K562 (cell line): Measurements from ENCODE around the gene CDK5R2. TPM values are rescaled to one million over a fixed set of nuclear protein-coding genes. Genes with fewer than 3 reads are reported as not detected.

ENCODE experiments used
- ARID1B ChIP-seq: fragments of 450-650 bp; IDR thresholded peaks from 2 replicates; pipeline ENCODE4 v1.6.1; 2016; ENCODE audit warnings: antibody characterized with exemption, mild to moderate bottlenecking, inconsistent platforms
- ATF7 ChIP-seq: fragments of 450-650 bp; IDR thresholded peaks from 2 replicates; pipeline ENCODE4 v1.7.1; 2014; ENCODE audit warnings: mild to moderate bottlenecking, moderate library complexity
- CBFB ChIP-seq: sonication (generic); formaldehyde crosslinking; IDR thresholded peaks from 2 replicates; pipeline ENCODE4 v1.4.0; 2020; ENCODE audit warnings: mild to moderate bottlenecking, missing genetic modification reagents
- CHD2 ChIP-seq: IDR thresholded peaks from 2 replicates; pipeline ENCODE4 v1.6.1; 2011; ENCODE audit warnings: low read depth, low read length
- CTBP1 ChIP-seq: fragments of 450-650 bp; IDR thresholded peaks from 2 replicates; pipeline ENCODE4 v1.6.1; 2016; ENCODE audit warnings: borderline replicate concordance
- DMBX1 ChIP-seq: fragments of 250-450 bp; sonication (Bioruptor Pico); IDR thresholded peaks from 2 replicates; pipeline ENCODE4 v1.8.0; 2022; ENCODE audit warnings: inconsistent platforms, mild to moderate bottlenecking, moderate library complexity, borderline replicate concordance
- E2F6 ChIP-seq, 2 experiments: IDR thresholded peaks; 2 replicates each; pipeline ENCODE4 v1.6.1; 2011; ENCODE audit warnings: borderline replicate concordance in 1 of 2, control low read depth in 1 of 2, low read depth in 1 of 2, low read length in 1 of 2, mild to moderate bottlenecking in 1 of 2, mixed read lengths in 1 of 2, moderate library complexity in 1 of 2; ENCODE audit not compliant: insufficient read depth in 1 of 2, insufficient read length in 1 of 2, poor library complexity in 1 of 2, severe bottlenecking in 1 of 2; ENCODE audit errors: extremely low read depth in 1 of 2
- ETV6 ChIP-seq, 3 experiments: fragments of 150-350 bp in 1 of 3; sonication (generic) in 1 of 3; formaldehyde crosslinking in 1 of 3; IDR thresholded peaks; 2 replicates each; pipeline versions ENCODE4 v1.6.1 to v1.8.0; 2014 to 2022; ENCODE audit warnings: borderline replicate concordance in 2 of 3, low read depth in 2 of 3, antibody characterized with exemption in 1 of 3, low read length in 1 of 3, mild to moderate bottlenecking in 1 of 3, missing genetic modification reagents in 1 of 3
- FIP1L1 ChIP-seq: fragments of 200-400 bp; formaldehyde crosslinking; IDR thresholded peaks from 2 replicates; pipeline ENCODE4 v1.6.1; 2018; ENCODE audit warnings: mild to moderate bottlenecking, low read depth, low read length; ENCODE audit not compliant: poor library complexity, severe bottlenecking
- GABPA ChIP-seq: fragments of 200-800 bp; sonication (Bioruptor generic); conservative IDR thresholded peaks from 2 replicates; pipeline ENCODE4 v1.6.1; 2016; ENCODE audit warnings: low read depth, missing genetic modification characterization, missing compliant biosample characterization
- HMBOX1 ChIP-seq: sonication (generic); IDR thresholded peaks from 2 replicates; pipeline ENCODE4 v1.6.1; 2016
- MAX ChIP-seq: sonication (generic); formaldehyde crosslinking; IDR thresholded peaks from 2 replicates; pipeline ENCODE4 v1.9.0; 2022; ENCODE audit warnings: mild to moderate bottlenecking, missing genetic modification reagents
- POLR2G ChIP-seq: fragments of 200-400 bp; formaldehyde crosslinking; IDR thresholded peaks from 2 replicates; pipeline ENCODE4 v1.6.1; 2017; ENCODE audit warnings: low read depth, mild to moderate bottlenecking, antibody characterized with exemption, low read length, moderate library complexity
- POU5F1 ChIP-seq: fragments of 150-350 bp; IDR thresholded peaks from 2 replicates; pipeline ENCODE4 v1.6.1; 2014; ENCODE audit warnings: borderline replicate concordance, low read length, low read depth, mild to moderate bottlenecking; ENCODE audit not compliant: partially characterized antibody
- RCOR1 ChIP-seq, 2 experiments: IDR thresholded peaks; 2 replicates each; pipeline ENCODE4 v1.6.1; 2012; ENCODE audit warnings: low read depth in 2 of 2, low read length in 2 of 2, borderline replicate concordance in 1 of 2, improper control_type of control experiment in 1 of 2
- SMARCE1 ChIP-seq: fragments of 450-650 bp; IDR thresholded peaks from 2 replicates; pipeline ENCODE4 v1.7.1; 2016; ENCODE audit warnings: mild to moderate bottlenecking
- STAT5A ChIP-seq: IDR thresholded peaks from 2 replicates; pipeline ENCODE4 v1.6.1; 2012; ENCODE audit warnings: low read length, inconsistent platforms, borderline replicate concordance
- TAF1 ChIP-seq: IDR thresholded peaks from 2 replicates; pipeline ENCODE4 v1.6.1; 2011; ENCODE audit warnings: mild to moderate bottlenecking, low read length, moderate library complexity; ENCODE audit not compliant: insufficient read depth, control insufficient read depth, severe bottlenecking; ENCODE audit errors: extremely low read depth
- TRIM24 ChIP-seq, 2 experiments: fragments of 450-650 bp; IDR thresholded peaks; 2 replicates each; pipeline ENCODE4 v1.6.1; 2016
- ZFX ChIP-seq: sonication (generic); formaldehyde crosslinking; IDR thresholded peaks from 2 replicates; pipeline ENCODE4 v1.8.0; 2022; ENCODE audit warnings: mild to moderate bottlenecking, missing genetic modification reagents, moderate library complexity
- ZNF165 ChIP-seq: fragments of 250-450 bp; sonication (Bioruptor Pico); IDR thresholded peaks from 2 replicates; pipeline ENCODE4 v1.4.0; 2020; ENCODE audit warnings: borderline replicate concordance
- ZNF263 ChIP-seq: sonication (generic); formaldehyde crosslinking; IDR thresholded peaks from 2 replicates; pipeline ENCODE4 v1.8.0; 2022; ENCODE audit warnings: mild to moderate bottlenecking, missing genetic modification reagents, borderline replicate concordance
- ZNF444 ChIP-seq: fragments of 250-450 bp; sonication (Bioruptor Pico); IDR thresholded peaks from 2 replicates; pipeline ENCODE4 v1.4.0; 2020; ENCODE audit warnings: mild to moderate bottlenecking, moderate library complexity
- polyA plus RNA-seq, 8 experiments: library from polyadenylated mRNA; depleted of rRNA in 4 of 8; stranded (reverse) in 5 of 8; unstranded in 3 of 8; fragments of >200 nt; fragmentation: Nextera tagmentation in 2 of 8; fragmentation: Illumina TruSeq in 1 of 8; extraction: Ambion mirVana in 2 of 8; extraction: Trizol in 1 of 8; gene quantifications; 2 replicates each; pipeline versions ENCODE4 v1.2.1 to v1.2.3, GENCODE V29; 2011 to 2014; ENCODE audit warnings: inconsistent platforms in 1 of 8, missing spikeins in 1 of 8
- total RNA-seq, 7 experiments: library from RNA; depleted of rRNA in 6 of 7; stranded (reverse); fragments of >200 nt in 6 of 7; fragmentation: Illumina TruSeq in 2 of 7; extraction: Trizol in 2 of 7; gene quantifications; 2 replicates each; pipeline versions ENCODE4 v1.2.1 to v1.2.3, GENCODE V29; 2011 to 2021; ENCODE audit warnings: low replicate concordance in 1 of 7

Gene CDK5R2
- total and polyA plus RNA-seq, 9 of the 15 experiments (the other 6 are each of a cell fraction or from before 2014, with no cell fraction given), result 0.09 TPM; not detected in 8

GRCh38 chr2:218985325-218986091, 26.0 kb downstream of the CDK5R2 start (continued):
- TF ChIP-seq FIP1L1, result no peak
- TF ChIP-seq HMBOX1, result no peak
- peak in 1 of 2 experiments; percentile 51; a peak in 1 of 4 replicates for TF ChIP-seq RCOR1 (IDR thresholded peaks at IDR 0.05; ENCODE audit: borderline replicate concordance in 1 of 2, low read depth in 2 of 2, low read length in 2 of 2)
- TF ChIP-seq SMARCE1, result 0 out of 2 replicates have a peak, but pooled peaks have one; percentile 39
- TF ChIP-seq POU5F1, result no peak
- 0 out of 4 replicates have a peak, but pooled peaks of 1 of the 2 experiments have one; percentile 33 for TF ChIP-seq TRIM24 (IDR thresholded peaks at IDR 0.05)
- peak; percentile 79 for TF ChIP-seq MAX
- TF ChIP-seq TAF1, result no peak
- peak; percentile 48; the same call in 1 of the 2 replicates for TF ChIP-seq CTBP1
- peak; percentile 47; the same call in 1 of the 2 replicates for TF ChIP-seq ZNF165
- no peak for TF ChIP-seq CHD2
- TF ChIP-seq CBFB, result no peak
- no peak for TF ChIP-seq STAT5A
- no peak for TF ChIP-seq ETV6 (IDR thresholded peaks at IDR 0.05; ENCODE audit: borderline replicate concordance in 1 of 2, low read depth in 2 of 2, low read length in 1 of 2)
- TF ChIP-seq ETV6 (CRISPR knock-in tag; IDR thresholded peaks at IDR 0.05; ENCODE audit: borderline replicate concordance), result no peak
- no peak for TF ChIP-seq ZFX (CRISPR knock-in tag)
- peak; percentile 85 for TF ChIP-seq ZNF263 (CRISPR knock-in tag)
- TF ChIP-seq DMBX1 (CRISPR knock-in tag), result no peak
- TF ChIP-seq ARID1B, result 0 out of 2 replicates have a peak, but pooled peaks have one; percentile 24
- peak; percentile 35; the same call in 1 of the 2 replicates for TF ChIP-seq POLR2G
- peak; percentile 88 for TF ChIP-seq ZNF444 (CRISPR knock-in tag)
- TF ChIP-seq ATF7, result no peak
- peak; percentile 51; the same call in 1 of the 2 replicates for TF ChIP-seq GABPA (tag)
- peak in 1 of 2 experiments; percentile 42 for TF ChIP-seq E2F6 (IDR thresholded peaks at IDR 0.05; ENCODE audit: borderline replicate concordance in 1 of 2, extremely low read depth in 1 of 2, insufficient read depth in 1 of 2, insufficient read length in 1 of 2, low read depth in 1 of 2, low read length in 1 of 2, poor library complexity in 1 of 2, severe bottlenecking in 1 of 2)
